Hypothalamus (tissue), 51 donors: ENCODE measurements around the gene TRABD.

Experiments
- DNase-seq, 51 donors: peaks; one replicate each; lab custom pipeline; 2025; lab: John Stamatoyannopoulos, UW

TRABD gene

GRCh38 chr22:50184902-50185374 lies 775 bp upstream of the TRABD start:
- DNase-seq: no peak

GRCh38 chr22:50186181-50186714 lies 535 bp downstream of the TRABD start:
- no peak for DNase-seq

- DNase-seq: no peak
Observed at GRCh38 chr22:50186761-50187523, 1.2 kb downstream of the TRABD start.

- no peak for DNase-seq
Observed at GRCh38 chr22:50188356-50188755, 2.6 kb downstream of the TRABD start.

GRCh38 chr22:50189184-50189848 lies 3.6 kb downstream of the TRABD start:
- no peak for DNase-seq

GRCh38 chr22:50189849-50190181 lies 4.1 kb downstream of the TRABD start:
- no peak for DNase-seq

- DNase-seq: peak in 13 of 51 donors; percentile 9 to 63 (median 42)
Observed at GRCh38 chr22:50190182-50190940, 4.6 kb downstream of the TRABD start.

GRCh38 chr22:50190941-50191741 lies 5.4 kb downstream of the TRABD start:
- peak in 4 of 51 donors; percentile 16 to 38 (median 26) for DNase-seq

GRCh38 chr22:50192436-50193204 lies 6.9 kb downstream of the TRABD start:
- no peak for DNase-seq

GRCh38 chr22:50193621-50194020 lies 7.9 kb downstream of the TRABD start:
- no peak for DNase-seq

GRCh38 chr22:50194037-50194805 lies 8.5 kb downstream of the TRABD start:
- no peak for DNase-seq

- DNase-seq: no peak
Observed at GRCh38 chr22:50196256-50196655, 10.5 kb downstream of the TRABD start.

- DNase-seq: no peak
Observed at GRCh38 chr22:50197000-50197800, 11.5 kb downstream of the TRABD start.

GRCh38 chr22:50197856-50198623 lies 12.3 kb downstream of the TRABD start:
- no peak for DNase-seq

GRCh38 chr22:50198624-50199017 lies 12.9 kb downstream of the TRABD start:
- no peak for DNase-seq

GRCh38 chr22:50199251-50199721 lies 13.6 kb downstream of the TRABD start:
- DNase-seq: no peak

GRCh38 chr22:50199829-50200460 lies 14.2 kb downstream of the TRABD start:
- DNase-seq: no peak
